SH-SY5Y (cell line): ENCODE data around the gene CNTN4.

Experiments used
- GATA2 ChIP-seq: IDR thresholded peaks from 2 replicates; pipeline ENCODE4 v1.6.1; 2011; ENCODE audit warnings: mild to moderate bottlenecking, low read depth, low read length
- GATA3 ChIP-seq: IDR thresholded peaks from 2 replicates; pipeline ENCODE4 v1.6.1; 2011; ENCODE audit warnings: low read depth, mild to moderate bottlenecking, low read length, moderate library complexity

DNA sequence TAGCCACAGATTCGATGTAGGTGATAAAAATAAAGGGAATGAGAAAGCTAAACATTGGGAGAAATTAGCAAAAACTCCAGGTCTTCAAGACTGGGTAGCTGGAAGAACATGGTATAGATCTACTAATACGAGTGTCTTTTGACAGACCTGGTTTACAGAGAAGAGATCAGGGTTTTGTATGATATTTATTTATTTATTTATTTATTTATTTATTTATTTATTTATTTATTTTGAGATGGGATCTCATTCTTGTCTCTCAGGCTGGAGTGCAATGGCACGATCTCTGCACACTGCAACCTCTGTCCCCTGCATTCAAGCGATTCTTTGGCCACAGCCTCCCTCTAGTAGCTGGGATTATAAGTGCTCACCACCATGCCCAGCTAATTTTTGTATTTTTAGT is 448.4 kb downstream of the CNTN4 start:
- no peak for TF ChIP-seq GATA3
- no peak for TF ChIP-seq GATA2
